HepG2 (cell line): ENCODE measurements around the gene PLXDC2. TPM values are rescaled to one million over a fixed set of nuclear protein-coding genes. Genes with fewer than 3 reads are reported as not detected.

Experiments used
- ATAC-seq: fragments of 200-7000 bp; cut with Tn5 transposase; 3 replicates; pipeline ENCODE4 v1.9.1; 2020; ENCODE audit warnings: mild to moderate bottlenecking, moderate library complexity
- BruUV-seq: library from RNA; stranded (reverse); fragments of 400-500 nt; replicated peaks from 2 replicates; lab custom pipeline; 2021; lab: Mats Ljungman, UMichigan
- CTCF ChIA-PET: fragments of 300-600 bp; formaldehyde crosslinking; extraction: SDS; loops from one replicate; lab custom pipeline; 2021; ENCODE audit warnings: low total read pairs, inconsistent platforms, low intra/inter-chr PET ratio; lab: Yijun Ruan, JAX
- POLR2A ChIA-PET: fragments of 350-600 bp; sonication (Branson Sonifier 250); formaldehyde crosslinking; loops from one replicate; lab custom pipeline; 2020; ENCODE audit warnings: antibody characterized with exemption, inconsistent platforms; lab: Yijun Ruan, JAX
- DNase-seq: peaks from one replicate; pipeline ENCODE4 v3.0.0-alpha.2; 2015; ENCODE audit warnings: low spot score
- FAIRE-seq: peaks from 3 replicates; lab custom pipeline; 2011; peaks lifted over from hg19 to GRCh38; lab: Jason Lieb, UNC
- H2AFZ ChIP-seq: one replicate; pipeline ENCODE4 v1.6.1; 2011; ENCODE audit warnings: low read length, inconsistent platforms
- H3K27ac ChIP-seq: fragments of 300-600 bp; 3 replicates; pipeline ENCODE4 v1.8.0; 2011; ENCODE audit warnings: mixed run types, mild to moderate bottlenecking, mixed read lengths, low read length, inconsistent platforms; ENCODE audit not compliant: insufficient read depth; ENCODE audit errors: extremely low read length
- H3K27me3 ChIP-seq, 2 experiments: fragments of 200-600 bp in 1 of 2; 2 replicates in 1 of 2; 3 replicates in 1 of 2; pipeline versions ENCODE4 v1.6.0 to v1.8.0; 2011; ENCODE audit warnings: low read length in 2 of 2, mild to moderate bottlenecking in 2 of 2, moderate library complexity in 2 of 2, inconsistent platforms in 1 of 2; ENCODE audit not compliant: insufficient read depth in 2 of 2, control insufficient read depth in 1 of 2
- H3K36me3 ChIP-seq, 2 experiments: fragments of 200-600 bp in 1 of 2; replicated peaks in 1 of 2; 2 replicates in 1 of 2; 3 replicates in 1 of 2; pipeline versions ENCODE4 v1.5.1 to v1.8.0; 2011; ENCODE audit warnings: low read length in 2 of 2, inconsistent platforms in 1 of 2; ENCODE audit not compliant: insufficient read depth in 2 of 2, control insufficient read depth in 1 of 2
- H3K4me1 ChIP-seq: 2 replicates; pipeline ENCODE4 v1.5.1; 2012; ENCODE audit warnings: low read length, inconsistent platforms; ENCODE audit not compliant: insufficient read depth
- H3K4me2 ChIP-seq: 2 replicates; pipeline ENCODE4 v1.6.0; 2011; ENCODE audit warnings: low read depth, low read length, inconsistent platforms
- H3K4me3 ChIP-seq, 3 experiments: fragments of 200-600 bp in 1 of 3; sonication (generic), shearing (Covaris generic) in 1 of 3; replicated peaks in 1 of 3; 2 replicates each; pipeline ENCODE4 v1.5.1; 2011 to 2016; ENCODE audit warnings: low read length in 3 of 3, inconsistent platforms in 2 of 3, low read depth in 2 of 3, mild to moderate bottlenecking in 2 of 3, control low read depth in 1 of 3, mixed read lengths in 1 of 3; ENCODE audit not compliant: insufficient read depth in 1 of 3
- H3K79me2 ChIP-seq: one replicate; pipeline ENCODE4 v1.6.1; 2011; ENCODE audit warnings: low read length, inconsistent platforms; ENCODE audit not compliant: insufficient read depth
- H3K9ac ChIP-seq: 2 replicates; pipeline ENCODE4 v1.6.0; 2011; ENCODE audit warnings: mild to moderate bottlenecking, low read depth, low read length, inconsistent platforms; ENCODE audit not compliant: insufficient read depth
- H3K9me3 ChIP-seq: 2 replicates; pipeline ENCODE4 v1.5.1; 2012; ENCODE audit warnings: mild to moderate bottlenecking, low read length
- H4K20me1 ChIP-seq: 2 replicates; pipeline ENCODE4 v1.6.0; 2011; ENCODE audit warnings: inconsistent platforms, mild to moderate bottlenecking, low read length, moderate library complexity; ENCODE audit not compliant: insufficient read depth
- ATAD3A ChIP-seq: sonication (generic); formaldehyde crosslinking; IDR thresholded peaks from 2 replicates; pipeline ENCODE4 v1.4.0; 2020; ENCODE audit warnings: missing genetic modification reagents
- GRHL1 ChIP-seq: sonication (generic); formaldehyde crosslinking; conservative IDR thresholded peaks from 2 replicates; pipeline ENCODE4 v1.8.0; 2022; ENCODE audit warnings: missing genetic modification reagents
- GTF2F1 ChIP-seq: fragments of 150-350 bp; IDR thresholded peaks from 2 replicates; pipeline ENCODE4 v1.6.1; 2014; ENCODE audit warnings: low read length
- HIC2 ChIP-seq: sonication (generic); formaldehyde crosslinking; IDR thresholded peaks from 2 replicates; pipeline ENCODE4 v1.9.0; 2022; ENCODE audit warnings: low read depth, missing genetic modification reagents
- KLF6 ChIP-seq: IDR thresholded peaks from 2 replicates; pipeline ENCODE4 v1.8.0; 2016; ENCODE audit warnings: missing biosample characterization, missing genetic modification reagents
- MATR3 ChIP-seq: sonication (generic); formaldehyde crosslinking; IDR thresholded peaks from 2 replicates; pipeline ENCODE4 v1.4.0; 2020; ENCODE audit warnings: missing genetic modification reagents
- PAX8 ChIP-seq: sonication (generic); formaldehyde crosslinking; IDR thresholded peaks from 2 replicates; pipeline ENCODE4 v1.8.0; 2022; ENCODE audit warnings: mild to moderate bottlenecking, missing genetic modification reagents, borderline replicate concordance
- TIGD3 ChIP-seq: sonication (generic); formaldehyde crosslinking; IDR thresholded peaks from 2 replicates; pipeline ENCODE4 v1.5.1; 2020; ENCODE audit warnings: mild to moderate bottlenecking, missing genetic modification reagents, borderline replicate concordance
- ZSCAN12 ChIP-seq: sonication (generic); formaldehyde crosslinking; IDR thresholded peaks from 2 replicates; pipeline ENCODE4 v1.9.0; 2021; ENCODE audit warnings: mild to moderate bottlenecking, missing genetic modification reagents
- ZZZ3 ChIP-seq: sonication (generic); formaldehyde crosslinking; IDR thresholded peaks from 2 replicates; pipeline ENCODE4 v1.4.0; 2020; ENCODE audit warnings: missing genetic modification reagents, mild to moderate bottlenecking, borderline replicate concordance
- WGBS: methylation state at CpG from one replicate; pipeline ENCODE4 v1.1.6; 2017; ENCODE audit warnings: low lambda C conversion rate; 5-methylcytosine and 5-hydroxymethylcytosine counted together
- in situ Hi-C: cut with HindIII; loops from 2 replicates; pipeline ENCODE4 v1.10.0; 2017; ENCODE audit warnings: low pct_unique_long_range_greater_than_20kb; ENCODE audit not compliant: extremely low pct_ligation_motif_present
- intact Hi-C: fragments of 100-400 bp; cut with micrococcal nuclease; formaldehyde crosslinking; loops from one replicate; pipeline ENCODE4 v1.10.0; 2022; ENCODE audit not compliant: unreplicated experiment
- polyA plus RNA-seq, 8 experiments: library from polyadenylated mRNA; depleted of rRNA in 3 of 8; stranded (reverse) in 7 of 8; unstranded in 1 of 8; fragments of >200 nt; fragmentation: Illumina TruSeq in 4 of 8; extraction: Trizol in 4 of 8; gene quantifications; 2 replicates each; pipeline versions ENCODE4 v1.2.1 to v1.2.3, GENCODE V29; 2011 to 2016; ENCODE audit warnings: low read depth in 4 of 8, missing spikeins in 1 of 8, mixed read lengths in 1 of 8; ENCODE audit not compliant: insufficient read depth in 1 of 8
- total RNA-seq, 5 experiments: library from RNA; depleted of rRNA; stranded (reverse); fragments of >200 nt; fragmentation: Illumina TruSeq; extraction: Trizol; gene quantifications; 2 replicates each; pipeline ENCODE4 v1.2.3, GENCODE V29; 2016; ENCODE audit warnings: low read depth in 1 of 5

Gene PLXDC2
- total and polyA plus RNA-seq, 2 of the 13 experiments (the other 11 are each of a cell fraction or from before 2014, with no cell fraction given) = 2.1 to 2.4 TPM

GRCh38 chr10:20180766-20181165, 364.5 kb downstream of the PLXDC2 start:
- FAIRE-seq (no peak), DNase-seq (no peak), ATAC-seq (no peak)
- ChIA-PET POLR2A (no interaction called here), CTCF (no interaction called here)
- no peaks in the 10 kb centered on the region for H3K27me3 ChIP-seq
- intact Hi-C loops (no loop called here), in situ Hi-C loops (no loop called here)
- H3K79me2 ChIP-seq = no peaks in the 10 kb centered on the region
- H3K4me2 ChIP-seq = no peak overlapping the region
- no peak for TF ChIP-seq TIGD3 (CRISPR knock-in tag)
- no peak for TF ChIP-seq GTF2F1
- no peak for TF ChIP-seq ZSCAN12 (CRISPR knock-in tag)
- no peak for TF ChIP-seq GRHL1
- no peak for TF ChIP-seq KLF6
- TF ChIP-seq ZZZ3 (CRISPR knock-in tag) = no peak
- TF ChIP-seq MATR3 (CRISPR knock-in tag) = no peak
- no peak for TF ChIP-seq HIC2 (CRISPR knock-in tag)
- no peak for TF ChIP-seq PAX8 (CRISPR knock-in tag)
- TF ChIP-seq ATAD3A (CRISPR knock-in tag) = no peak
- BruUV-seq = no TSS peak
- no peak overlapping the region for H3K4me3 ChIP-seq
- WGBS = 30% methylated on average over 1 of the region's 1 CpG
- no peaks in the 10 kb centered on the region for H3K4me1 ChIP-seq
- no peaks in the 10 kb centered on the region for H4K20me1 ChIP-seq
- H2AFZ ChIP-seq = no peak overlapping the region
- no peak overlapping the region for H3K27ac ChIP-seq
- H3K9ac ChIP-seq = no peak overlapping the region
- no peaks in the 10 kb centered on the region for H3K9me3 ChIP-seq
- H3K36me3 ChIP-seq = no peaks in the 10 kb centered on the region
